OCI-LY1 (cell line): ENCODE measurements around the gene CFAP74.

ENCODE experiments used
- H2AFZ ChIP-seq: fragments of 200-600 bp; sonication (generic), shearing (Covaris generic); 2 replicates; pipeline ENCODE4 v1.6.0; 2014; ENCODE audit warnings: antibody characterized with exemption, mild to moderate bottlenecking, low read length
- H3F3A ChIP-seq: fragments of 200-600 bp; sonication (generic), shearing (Covaris generic); 2 replicates; pipeline ENCODE4 v1.6.0; 2014; ENCODE audit warnings: mild to moderate bottlenecking, antibody characterized with exemption, low read length, moderate library complexity; ENCODE audit not compliant: insufficient read depth
- H3K27ac ChIP-seq: fragments of 200-600 bp; sonication (generic); 2 replicates; pipeline ENCODE4 v1.5.1; 2014; ENCODE audit warnings: low read length, mixed run types, mild to moderate bottlenecking, low read depth; ENCODE audit not compliant: poor library complexity, severe bottlenecking
- H3K27me3 ChIP-seq: fragments of 200-600 bp; sonication (generic); 2 replicates; pipeline ENCODE4 v1.6.0; 2014; ENCODE audit warnings: antibody characterized with exemption, mild to moderate bottlenecking, low read length, moderate library complexity; ENCODE audit not compliant: insufficient read depth
- H3K36me3 ChIP-seq: fragments of 200-600 bp; sonication (generic); 2 replicates; pipeline ENCODE4 v1.6.1; 2014; ENCODE audit warnings: mild to moderate bottlenecking, antibody characterized with exemption, low read length, moderate library complexity, mixed read lengths; ENCODE audit not compliant: insufficient read depth
- H3K4me1 ChIP-seq: fragments of 200-600 bp; sonication (generic); 2 replicates; pipeline ENCODE4 v1.5.1; 2014; ENCODE audit warnings: mild to moderate bottlenecking, low read length, moderate library complexity; ENCODE audit not compliant: insufficient read depth, severe bottlenecking
- H3K4me2 ChIP-seq: fragments of 200-600 bp; sonication (generic), shearing (Covaris generic); 2 replicates; pipeline ENCODE4 v1.6.1; 2014; ENCODE audit warnings: low read length
- H3K4me3 ChIP-seq: fragments of 200-600 bp; sonication (generic); 2 replicates; pipeline ENCODE4 v1.5.1; 2014; ENCODE audit warnings: low read length, low read depth, mild to moderate bottlenecking, mixed read lengths; ENCODE audit not compliant: poor library complexity, severe bottlenecking
- H3K79me2 ChIP-seq: fragments of 200-600 bp; shearing (Covaris generic); 2 replicates; pipeline ENCODE4 v1.6.1; 2016; ENCODE audit warnings: mixed run types, low read length, mixed read lengths; ENCODE audit not compliant: insufficient read depth
- H3K9ac ChIP-seq: fragments of 200-600 bp; sonication (generic), shearing (Covaris generic); 2 replicates; pipeline ENCODE4 v1.6.1; 2014; ENCODE audit warnings: mild to moderate bottlenecking, low read length, mixed read lengths
- H3K9me2 ChIP-seq: fragments of 200-600 bp; sonication (generic), shearing (Covaris generic); 2 replicates; pipeline ENCODE4 v1.6.1; 2014; ENCODE audit warnings: low read depth, mild to moderate bottlenecking, low read length, mixed read lengths
- H3K9me3 ChIP-seq: fragments of 200-600 bp; shearing (Covaris generic); 2 replicates; pipeline ENCODE4 v1.6.1; 2014; ENCODE audit warnings: low read length, mixed read lengths
- H4K20me1 ChIP-seq: fragments of 200-600 bp; sonication (generic), shearing (Covaris generic); 2 replicates; pipeline ENCODE4 v1.6.0; 2016; ENCODE audit warnings: mild to moderate bottlenecking, low read length; ENCODE audit not compliant: insufficient read depth
- EZH2 ChIP-seq: fragments of 200-600 bp; sonication (generic), shearing (Covaris generic); IDR thresholded peaks from 2 replicates; pipeline ENCODE4 v1.8.0; 2017; ENCODE audit warnings: borderline replicate concordance, mixed run types, mild to moderate bottlenecking, antibody characterized with exemption, low read length, moderate library complexity, mixed read lengths
- TF ChIP-seq, protein P1 (sequence below): fragments of 200-600 bp; sonication (generic), shearing (Covaris generic); IDR thresholded peaks from 2 replicates; pipeline ENCODE4 v1.5.1; 2017; ENCODE audit warnings: mild to moderate bottlenecking, antibody characterized with exemption, low read length, moderate library complexity, mixed read lengths

The CFAP74 gene

DNA sequence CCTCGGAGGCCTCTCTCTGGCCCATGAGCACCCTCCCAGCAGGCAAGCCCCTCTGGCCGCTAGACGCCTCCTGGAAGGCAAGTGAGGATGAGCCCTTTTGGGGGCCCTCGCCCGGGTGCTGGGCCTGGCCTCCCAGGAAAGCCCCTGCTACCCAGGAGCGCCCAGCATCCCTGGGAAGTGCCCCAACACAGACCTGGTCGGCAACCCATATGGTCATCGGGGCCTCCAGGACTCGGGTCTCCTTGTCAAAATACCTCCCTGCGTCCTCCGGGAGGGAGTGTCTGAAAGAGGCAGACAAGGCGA lies 63.5 kb downstream of the CFAP74 start:
- H3K4me2 ChIP-seq = no peak overlapping the region

GRCh38 chr1:1939296-1940122 lies 64.1 kb downstream of the CFAP74 start:
- peaks cover 5% of the 10 kb centered on the region; the same call in 1 of the 2 replicates for H3K27me3 ChIP-seq
- peaks cover 16% of the 10 kb centered on the region for H3K4me1 ChIP-seq

More for the DNA sequence above, 63.5 kb downstream of the CFAP74 start:
- no peaks in the 10 kb centered on the region for H3K9me2 ChIP-seq
- H4K20me1 ChIP-seq = no peaks in the 10 kb centered on the region
- H3K9ac ChIP-seq = no peak overlapping the region
- no peak overlapping the region for H3K27ac ChIP-seq
- H3K27me3 ChIP-seq = peaks cover 5% of the 10 kb centered on the region; the same call in 1 of the 2 replicates
- no peaks in the 10 kb centered on the region for H3K79me2 ChIP-seq
- no peak overlapping the region for H2AFZ ChIP-seq
- no peaks in the 10 kb centered on the region for H3K9me3 ChIP-seq
- no peaks in the 10 kb centered on the region for H3K36me3 ChIP-seq
- TF ChIP-seq, protein P1, sequence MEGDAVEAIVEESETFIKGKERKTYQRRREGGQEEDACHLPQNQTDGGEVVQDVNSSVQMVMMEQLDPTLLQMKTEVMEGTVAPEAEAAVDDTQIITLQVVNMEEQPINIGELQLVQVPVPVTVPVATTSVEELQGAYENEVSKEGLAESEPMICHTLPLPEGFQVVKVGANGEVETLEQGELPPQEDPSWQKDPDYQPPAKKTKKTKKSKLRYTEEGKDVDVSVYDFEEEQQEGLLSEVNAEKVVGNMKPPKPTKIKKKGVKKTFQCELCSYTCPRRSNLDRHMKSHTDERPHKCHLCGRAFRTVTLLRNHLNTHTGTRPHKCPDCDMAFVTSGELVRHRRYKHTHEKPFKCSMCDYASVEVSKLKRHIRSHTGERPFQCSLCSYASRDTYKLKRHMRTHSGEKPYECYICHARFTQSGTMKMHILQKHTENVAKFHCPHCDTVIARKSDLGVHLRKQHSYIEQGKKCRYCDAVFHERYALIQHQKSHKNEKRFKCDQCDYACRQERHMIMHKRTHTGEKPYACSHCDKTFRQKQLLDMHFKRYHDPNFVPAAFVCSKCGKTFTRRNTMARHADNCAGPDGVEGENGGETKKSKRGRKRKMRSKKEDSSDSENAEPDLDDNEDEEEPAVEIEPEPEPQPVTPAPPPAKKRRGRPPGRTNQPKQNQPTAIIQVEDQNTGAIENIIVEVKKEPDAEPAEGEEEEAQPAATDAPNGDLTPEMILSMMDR = no peak
- no peak for TF ChIP-seq EZH2
- H3K4me1 ChIP-seq = peaks cover 16% of the 10 kb centered on the region
- H3K4me3 ChIP-seq = no peak overlapping the region
- H3F3A ChIP-seq = no peaks in the 10 kb centered on the region

GRCh38 chr1:1938613-1939295 lies 64.8 kb downstream of the CFAP74 start:
- Histone ChIP-seq H2AFZ (no peak overlapping the region), H3K9me3 (0 out of 2 replicates have a peak, but pooled peaks cover 1% of the 10 kb centered on the region), H3K9me2 (no peaks in the 10 kb centered on the region), H3K9ac (no peak overlapping the region), H3K36me3 (no peaks in the 10 kb centered on the region), H3F3A (no peaks in the 10 kb centered on the region), H3K27ac (no peak overlapping the region), H3K4me3 (no peak overlapping the region), H3K4me1 (peaks cover 13% of the 10 kb centered on the region), H3K79me2 (no peaks in the 10 kb centered on the region), H3K4me2 (no peak overlapping the region), H3K27me3 (peaks cover 6% of the 10 kb centered on the region; the same call in 1 of the 2 replicates), H4K20me1 (no peaks in the 10 kb centered on the region)
- TF ChIP-seq EZH2 = no peak
- TF ChIP-seq, protein P1 = no peak

More at GRCh38 chr1:1939296-1940122, 64.1 kb downstream of the CFAP74 start:
- Histone ChIP-seq H3K9me2 (no peaks in the 10 kb centered on the region), H3K9ac (no peak overlapping the region), H3K4me2 (no peak overlapping the region), H3K4me3 (no peak overlapping the region), H3F3A (no peaks in the 10 kb centered on the region), H3K36me3 (no peaks in the 10 kb centered on the region), H3K27ac (no peak overlapping the region), H2AFZ (no peak overlapping the region), H3K9me3 (no peaks in the 10 kb centered on the region), H3K79me2 (no peaks in the 10 kb centered on the region), H4K20me1 (no peaks in the 10 kb centered on the region)
- no peak for TF ChIP-seq EZH2
- TF ChIP-seq, protein P1 = no peak
